ENCODE results near the gene KAZALD1. TPM values are rescaled to one million over a fixed set of nuclear protein-coding genes. Genes with fewer than 3 reads are reported as not detected.
A peak's percentile ranks its signal among the peaks of the same experiment; 100 is the strongest.

The KAZALD1 gene
- total and polyA plus RNA-seq, 3 experiments from 2014 or later = 0.18 to 0.20 TPM; not detected in 1

DNA sequence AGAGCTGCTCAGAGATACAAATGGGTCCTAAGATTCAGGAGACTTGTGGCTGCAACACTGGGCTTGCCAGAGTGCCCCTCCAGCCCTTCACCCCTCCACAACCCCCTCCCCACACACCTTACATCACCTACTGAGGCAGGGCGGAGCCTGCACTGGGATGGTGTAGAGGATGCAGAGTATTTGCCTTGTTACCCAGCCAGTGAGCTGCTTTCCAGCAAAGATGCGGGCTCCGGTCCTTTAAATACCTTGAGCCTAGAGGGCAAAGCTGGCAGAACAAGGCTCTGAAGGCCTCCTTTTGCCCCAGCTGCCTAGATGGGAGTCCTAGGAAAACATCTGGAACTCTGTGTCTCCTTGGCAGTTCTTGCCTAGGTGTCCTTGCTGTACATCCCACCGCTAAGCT, 34.6 kb downstream of the KAZALD1 start:
- Mint-ChIP-seq H3K36me3 (no peaks in the 10 kb centered on the region), H3K27me3 (peaks cover 39 to 71% of the 10 kb centered on the region in 2 donors), H3K4me1 (no peaks in the 10 kb centered on the region), H3K9me3 (no peaks in the 10 kb centered on the region), H3K27ac (no peak overlapping the region), H3K4me3 (no peak overlapping the region)
- Histone ChIP-seq H3K9me3 (ENCODE audit: low read length) (no peaks in the 10 kb centered on the region), H3K4me3 (ENCODE audit: low read length) (no peak overlapping the region), H3K27ac (ENCODE audit: low read depth, low read length) (no peak overlapping the region), H3K4me1 (ENCODE audit: insufficient read depth, low read length) (no peaks in the 10 kb centered on the region), H3K27me3 (ENCODE audit: insufficient read depth, low read length, poor library complexity, severe bottlenecking) (no peaks in the 10 kb centered on the region), H3K36me3 (ENCODE audit: insufficient read depth, low read length) (no peaks in the 10 kb centered on the region)
- ChIA-PET CTCF (interaction anchor here (0.6 to 13.4 kb wide), 11 partner anchors 10 to 56 kb away, joined by 3 to 287 read pairs (median 5); no protein-coding TSS in a partner anchor), POLR2A (interaction anchor here (1.8 kb wide), 1 partner anchor 45 kb away, joined by 10 read pairs; no protein-coding TSS in a partner anchor)
- DNase-seq = no peak

DNA sequence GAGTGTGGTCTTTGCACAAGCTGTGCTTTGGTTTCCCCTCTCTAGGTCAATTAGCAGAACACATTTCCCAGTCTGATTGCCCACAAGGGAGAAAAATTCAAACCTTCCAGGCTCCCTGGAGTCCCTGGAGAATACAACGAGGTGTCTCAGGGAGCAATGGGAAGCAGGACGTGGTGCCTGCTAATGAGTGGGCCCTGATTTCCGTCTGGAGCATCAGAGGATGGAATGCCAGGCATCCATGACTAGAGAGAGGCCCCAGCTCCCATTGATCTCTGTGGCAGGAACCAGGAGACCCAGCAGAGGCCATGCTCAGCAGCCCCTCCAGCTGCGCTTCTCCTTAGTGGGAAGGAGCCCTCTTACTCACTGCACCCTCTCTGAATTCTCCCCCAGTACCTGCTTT, 36.1 kb downstream of the KAZALD1 start:
- Mint-ChIP-seq H3K27me3 (peaks cover 33 to 67% of the 10 kb centered on the region in 2 donors), H3K9me3 (no peaks in the 10 kb centered on the region), H3K27ac (no peak overlapping the region), H3K36me3 (no peaks in the 10 kb centered on the region), H3K4me1 (no peaks in the 10 kb centered on the region), H3K4me3 (no peak overlapping the region)
- ChIA-PET CTCF (interaction anchor here (1.2 to 13.4 kb wide), 4 partner anchors 9 to 46 kb away, joined by 3 to 287 read pairs (median 12); no protein-coding TSS in a partner anchor), POLR2A (no interaction called here)
- Histone ChIP-seq H3K4me1 (ENCODE audit: insufficient read depth, low read length) (no peaks in the 10 kb centered on the region), H3K27ac (ENCODE audit: low read depth, low read length) (no peak overlapping the region), H3K36me3 (ENCODE audit: insufficient read depth, low read length) (no peaks in the 10 kb centered on the region), H3K9me3 (ENCODE audit: low read length) (no peaks in the 10 kb centered on the region), H3K27me3 (ENCODE audit: insufficient read depth, low read length, poor library complexity, severe bottlenecking) (peaks cover 3% of the 10 kb centered on the region), H3K4me3 (ENCODE audit: low read length) (no peak overlapping the region)
- DNase-seq = no peak

DNA sequence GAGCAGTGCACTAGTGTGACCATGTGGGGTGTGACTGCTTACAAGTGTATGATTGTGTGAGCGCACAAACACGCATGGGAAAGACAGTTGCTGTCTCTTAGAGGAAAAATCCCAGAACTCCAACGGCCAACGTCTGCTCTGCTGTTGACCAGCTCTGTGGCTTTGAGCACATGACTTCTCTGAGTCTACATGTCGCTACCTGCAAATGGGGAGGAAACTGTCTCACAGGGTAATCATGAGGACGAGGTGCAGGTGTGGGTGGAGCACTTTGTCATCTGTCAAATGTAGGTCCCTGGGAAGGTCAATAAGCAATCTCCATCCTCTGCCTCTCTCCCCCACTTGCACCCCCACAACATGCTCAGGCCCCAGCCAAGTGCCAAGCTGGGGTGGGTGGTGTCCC, 38.1 kb downstream of the KAZALD1 start:
- Histone ChIP-seq H3K27ac (ENCODE audit: low read depth, low read length) (no peak overlapping the region), H3K9me3 (ENCODE audit: low read length) (no peaks in the 10 kb centered on the region), H3K4me3 (ENCODE audit: low read length) (no peak overlapping the region), H3K4me1 (ENCODE audit: insufficient read depth, low read length) (no peaks in the 10 kb centered on the region), H3K27me3 (ENCODE audit: insufficient read depth, low read length, poor library complexity, severe bottlenecking) (peaks cover 3% of the 10 kb centered on the region), H3K36me3 (ENCODE audit: insufficient read depth, low read length) (no peaks in the 10 kb centered on the region)
- CTCF ChIA-PET = interaction anchor here (1.7 to 13.4 kb wide), 2 partner anchors 32 to 43 kb away, joined by 3 to 287 read pairs; no protein-coding TSS in a partner anchor
- H3K36me3 Mint-ChIP-seq = no peaks in the 10 kb centered on the region
- no peak for DNase-seq
- H3K27me3 Mint-ChIP-seq = peaks cover 27 to 63% of the 10 kb centered on the region in 2 donors
- POLR2A ChIA-PET = no interaction called here
- no peaks in the 10 kb centered on the region for H3K9me3 Mint-ChIP-seq
- no peak overlapping the region for H3K4me3 Mint-ChIP-seq
- H3K4me1 Mint-ChIP-seq = no peaks in the 10 kb centered on the region
- H3K27ac Mint-ChIP-seq = no peak overlapping the region

DNA sequence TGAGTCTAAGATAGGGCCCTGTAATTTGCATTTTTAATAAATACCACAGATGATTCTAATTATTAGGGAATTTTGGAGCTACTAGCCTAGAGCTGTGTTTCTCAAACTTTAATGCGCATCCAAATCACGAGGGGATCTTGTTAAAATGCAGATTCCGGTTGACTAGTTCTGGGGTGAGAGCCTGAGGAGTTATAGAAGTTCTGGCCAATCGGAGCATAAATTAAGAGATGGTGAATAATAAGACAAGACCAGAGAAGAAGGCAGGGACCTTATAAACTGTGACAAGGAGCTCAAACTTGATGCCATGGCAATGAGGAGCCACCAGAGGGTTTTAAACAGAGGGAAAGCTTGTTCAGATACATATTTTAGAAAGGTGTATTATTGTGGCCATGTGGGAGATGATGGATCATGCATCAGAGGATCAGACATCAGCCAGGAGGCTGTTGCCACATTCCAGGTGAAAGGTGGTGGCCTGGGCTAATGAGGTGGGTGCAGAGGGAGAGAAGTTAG, 39.6 kb downstream of the KAZALD1 start:
- no peak for DNase-seq
- Mint-ChIP-seq H3K27me3 (peaks cover 23 to 58% of the 10 kb centered on the region in 2 donors), H3K4me1 (no peaks in the 10 kb centered on the region), H3K9me3 (no peaks in the 10 kb centered on the region), H3K27ac (no peak overlapping the region), H3K36me3 (no peaks in the 10 kb centered on the region), H3K4me3 (no peak overlapping the region)
- ChIA-PET CTCF (interaction anchor here (2.5 to 13.4 kb wide), 2 partner anchors 9 to 42 kb away, joined by 11 to 287 read pairs; no protein-coding TSS in a partner anchor), POLR2A (no interaction called here)
- Histone ChIP-seq H3K4me1 (ENCODE audit: insufficient read depth, low read length) (no peaks in the 10 kb centered on the region), H3K9me3 (ENCODE audit: low read length) (no peaks in the 10 kb centered on the region), H3K4me3 (ENCODE audit: low read length) (no peak overlapping the region), H3K36me3 (ENCODE audit: insufficient read depth, low read length) (no peaks in the 10 kb centered on the region), H3K27ac (ENCODE audit: low read depth, low read length) (no peak overlapping the region), H3K27me3 (ENCODE audit: insufficient read depth, low read length, poor library complexity, severe bottlenecking) (peaks cover 3% of the 10 kb centered on the region)

DNA sequence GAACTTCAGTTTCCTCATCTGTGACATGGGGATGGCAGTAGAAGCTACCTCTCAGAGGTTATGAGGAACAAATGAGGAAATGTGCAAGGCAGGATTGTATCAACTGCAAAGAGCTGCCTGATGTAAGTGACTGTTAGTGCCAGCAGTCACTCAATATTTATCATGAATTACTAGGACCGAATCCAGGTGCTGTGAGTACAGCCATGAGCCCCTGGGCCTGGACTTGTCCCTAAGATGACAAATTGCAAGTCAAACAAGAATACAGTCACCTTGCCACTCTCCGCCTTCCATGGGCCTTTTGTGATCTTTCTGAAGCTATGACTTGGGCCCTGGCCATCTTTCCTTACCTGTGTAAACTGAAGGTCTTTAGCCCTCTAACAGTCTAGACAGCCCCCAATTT, 41.6 kb downstream of the KAZALD1 start:
- ChIA-PET CTCF (interaction anchor here (13.4 kb wide), 1 partner anchor 40 kb away, joined by 287 read pairs; no protein-coding TSS in a partner anchor), POLR2A (no interaction called here)
- Mint-ChIP-seq H3K36me3 (no peaks in the 10 kb centered on the region), H3K4me1 (no peaks in the 10 kb centered on the region), H3K9me3 (no peaks in the 10 kb centered on the region), H3K4me3 (no peak overlapping the region), H3K27ac (peak overlapping the region in 1 of 8 donors; percentile 50), H3K27me3 (peaks cover 20 to 59% of the 10 kb centered on the region in 2 donors)
- no peak overlapping the region for H3K4me3 ChIP-seq (ENCODE audit: low read length)
- no peaks in the 10 kb centered on the region for H3K9me3 ChIP-seq (ENCODE audit: low read length)
- H3K27ac ChIP-seq (ENCODE audit: low read depth, low read length) = no peak overlapping the region
- no peaks in the 10 kb centered on the region for H3K4me1 ChIP-seq (ENCODE audit: insufficient read depth, low read length)
- H3K36me3 ChIP-seq (ENCODE audit: insufficient read depth, low read length) = no peaks in the 10 kb centered on the region
- peaks cover 3% of the 10 kb centered on the region for H3K27me3 ChIP-seq (ENCODE audit: insufficient read depth, low read length, poor library complexity, severe bottlenecking)
- DNase-seq = no peak

DNA sequence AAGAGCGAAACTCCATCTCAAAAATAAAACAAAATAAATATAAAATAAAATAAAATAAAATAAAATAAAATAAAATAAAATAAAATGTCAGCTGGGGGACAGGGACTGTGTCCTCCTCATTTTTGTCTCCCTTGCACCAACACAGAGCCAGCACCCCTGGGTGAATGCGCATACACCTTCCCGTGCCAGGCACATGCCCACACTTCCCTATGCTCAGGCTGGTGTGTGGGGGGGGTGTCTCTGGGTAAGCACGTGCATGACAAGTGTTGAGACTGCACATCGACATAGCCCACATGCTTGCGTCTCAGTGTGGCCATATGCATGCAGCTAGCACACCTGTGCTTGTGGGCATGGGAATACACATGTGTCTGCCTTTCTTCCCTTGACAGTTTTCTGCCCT, 44.6 kb downstream of the KAZALD1 start:
- POLR2A ChIA-PET = no interaction called here
- H3K9me3 Mint-ChIP-seq = no peaks in the 10 kb centered on the region
- H3K4me3 Mint-ChIP-seq = no peak overlapping the region
- H3K27me3 Mint-ChIP-seq = peaks cover 19 to 52% of the 10 kb centered on the region in 2 donors
- CTCF ChIA-PET = interaction anchor here (2.6 to 4.5 kb wide), 2 partner anchors 10 to 36 kb away, joined by 16 to 21 read pairs; no protein-coding TSS in a partner anchor
- H3K9me3 ChIP-seq (ENCODE audit: low read length) = no peaks in the 10 kb centered on the region
- H3K36me3 Mint-ChIP-seq = no peaks in the 10 kb centered on the region
- H3K4me1 ChIP-seq (ENCODE audit: insufficient read depth, low read length) = no peaks in the 10 kb centered on the region
- H3K27me3 ChIP-seq (ENCODE audit: insufficient read depth, low read length, poor library complexity, severe bottlenecking) = peaks cover 3% of the 10 kb centered on the region
- DNase-seq = no peak
- no peaks in the 10 kb centered on the region for H3K36me3 ChIP-seq (ENCODE audit: insufficient read depth, low read length)
- no peak overlapping the region for H3K4me3 ChIP-seq (ENCODE audit: low read length)
- H3K4me1 Mint-ChIP-seq = no peaks in the 10 kb centered on the region
- H3K27ac Mint-ChIP-seq = no peak overlapping the region
- H3K27ac ChIP-seq (ENCODE audit: low read depth, low read length) = no peak overlapping the region

GRCh38 chr10:101107771-101108170, 46.0 kb downstream of the KAZALD1 start:
- Mint-ChIP-seq H3K9me3 (no peaks in the 10 kb centered on the region), H3K36me3 (peaks cover 0 to 1% (median 0%) of the 10 kb centered on the region in 3 donors), H3K4me3 (no peak overlapping the region), H3K4me1 (no peaks in the 10 kb centered on the region), H3K27ac (no peak overlapping the region), H3K27me3 (peaks cover 19 to 49% of the 10 kb centered on the region in 2 donors)
- Histone ChIP-seq H3K36me3 (ENCODE audit: insufficient read depth, low read length) (no peaks in the 10 kb centered on the region), H3K4me3 (ENCODE audit: low read length) (no peak overlapping the region), H3K27ac (ENCODE audit: low read depth, low read length) (no peak overlapping the region), H3K9me3 (ENCODE audit: low read length) (no peaks in the 10 kb centered on the region), H3K4me1 (ENCODE audit: insufficient read depth, low read length) (no peaks in the 10 kb centered on the region), H3K27me3 (ENCODE audit: insufficient read depth, low read length, poor library complexity, severe bottlenecking) (no peaks in the 10 kb centered on the region)
- no peak for DNase-seq
- ChIA-PET CTCF (interaction anchor here (2.6 to 4.5 kb wide), 2 partner anchors 12 to 34 kb away, joined by 16 to 21 read pairs; no protein-coding TSS in a partner anchor), POLR2A (no interaction called here)

DNA sequence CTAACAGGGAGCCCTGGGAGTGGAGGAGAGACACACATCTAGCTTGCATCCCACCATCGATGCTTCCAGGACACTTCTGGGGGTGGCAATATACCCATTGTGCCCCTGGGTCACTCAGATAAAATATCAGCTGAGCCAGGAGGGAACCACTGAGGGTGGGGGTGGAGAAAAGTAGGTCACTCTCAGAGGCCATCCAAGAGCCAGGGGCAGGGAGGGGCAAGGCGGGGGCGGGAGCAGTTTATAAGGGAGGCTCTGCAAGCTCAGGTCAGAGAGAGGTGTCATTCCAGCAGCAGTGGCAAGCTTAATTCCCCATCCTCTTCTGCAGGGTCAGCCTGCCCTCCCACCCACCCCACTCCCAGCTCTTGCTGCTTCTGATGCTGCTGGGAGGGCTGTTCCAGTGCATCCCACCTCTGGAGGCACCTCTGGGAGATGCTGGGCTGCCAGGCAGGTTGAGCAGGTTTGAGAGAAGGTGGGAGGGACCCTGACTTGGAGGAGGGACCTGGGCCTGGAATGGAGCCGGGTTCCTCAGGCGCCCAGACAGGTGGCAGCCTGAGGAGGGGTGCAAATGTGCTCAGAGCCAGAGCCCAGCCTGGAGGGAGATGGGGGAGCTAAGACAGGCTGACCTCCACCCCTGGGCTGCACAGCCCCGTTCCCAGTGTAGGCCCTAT, 49.2 kb downstream of the KAZALD1 start:
- DNase-seq = no peak
- Histone ChIP-seq H3K36me3 (ENCODE audit: insufficient read depth, low read length) (no peaks in the 10 kb centered on the region), H3K27ac (ENCODE audit: low read depth, low read length) (no peak overlapping the region), H3K4me3 (ENCODE audit: low read length) (no peak overlapping the region), H3K27me3 (ENCODE audit: insufficient read depth, low read length, poor library complexity, severe bottlenecking) (no peaks in the 10 kb centered on the region), H3K4me1 (ENCODE audit: insufficient read depth, low read length) (no peaks in the 10 kb centered on the region), H3K9me3 (ENCODE audit: low read length) (no peaks in the 10 kb centered on the region)
- Mint-ChIP-seq H3K27me3 (peaks cover 26 to 64% of the 10 kb centered on the region in 2 donors), H3K9me3 (no peaks in the 10 kb centered on the region), H3K4me3 (no peak overlapping the region), H3K36me3 (peaks cover 0 to 1% (median 0%) of the 10 kb centered on the region in 3 donors), H3K27ac (peak overlapping the region in 1 of 8 donors; percentile 81), H3K4me1 (no peaks in the 10 kb centered on the region)
- POLR2A ChIA-PET = no interaction called here
- CTCF ChIA-PET = interaction anchor here (0.5 kb wide), 1 partner anchor 40 kb away, joined by 3 read pairs; no protein-coding TSS in a partner anchor
